HAP-1 (cell line): ENCODE results near the gene POMGNT2.

Experiments used
- DNase-seq, 2 experiments: peaks; one replicate each; pipeline ENCODE4 v3.0.0-alpha.2; 2016 to 2020; ENCODE audit warnings: low spot score in 2 of 2
- H3K27me3 ChIP-seq: fragments of 250-450 bp; sonication (Bioruptor Pico); 2 replicates; pipeline ENCODE4 v1.5.1; 2020; ENCODE audit warnings: low read depth, mild to moderate bottlenecking, moderate library complexity
- H3K36me3 ChIP-seq: fragments of 250-450 bp; sonication (Bioruptor Pico); replicated peaks from 2 replicates; pipeline ENCODE4 v1.5.1; 2020; ENCODE audit warnings: mild to moderate bottlenecking
- H3K4me1 ChIP-seq: fragments of 250-450 bp; sonication (Bioruptor Pico); 2 replicates; pipeline ENCODE4 v1.5.1; 2020; ENCODE audit warnings: mild to moderate bottlenecking
- H3K4me3 ChIP-seq: fragments of 250-450 bp; sonication (Bioruptor Pico); 2 replicates; pipeline ENCODE4 v1.5.1; 2020; ENCODE audit warnings: mild to moderate bottlenecking, moderate library complexity
- H3K9me3 ChIP-seq: fragments of 250-450 bp; sonication (Bioruptor Pico); 2 replicates; pipeline ENCODE4 v1.5.1; 2020; ENCODE audit warnings: mild to moderate bottlenecking, moderate library complexity
- in situ Hi-C: fragments of 300-500 bp; cut with MboI; formaldehyde crosslinking; loops from 3 replicates; pipeline ENCODE4 v1.14.3; 2020; ENCODE audit warnings: low sequenced_read_pairs, inconsistent platforms, mixed read lengths

Gene POMGNT2

GRCh38 chr3:43093974-43094373 is 11.9 kb downstream of the POMGNT2 start:
- Histone ChIP-seq H3K4me1 (no peaks in the 10 kb centered on the region), H3K36me3 (no peaks in the 10 kb centered on the region), H3K9me3 (no peaks in the 10 kb centered on the region), H3K27me3 (no peaks in the 10 kb centered on the region), H3K4me3 (no peak overlapping the region)
- DNase-seq = no peak
- in situ Hi-C loops = no loop called here

GRCh38 chr3:43093006-43093405 is 12.9 kb downstream of the POMGNT2 start:
- no peaks in the 10 kb centered on the region for H3K4me1 ChIP-seq
- no peaks in the 10 kb centered on the region for H3K36me3 ChIP-seq
- no peak overlapping the region for H3K4me3 ChIP-seq
- no peaks in the 10 kb centered on the region for H3K9me3 ChIP-seq
- no peaks in the 10 kb centered on the region for H3K27me3 ChIP-seq
- in situ Hi-C loops = no loop called here
- no peak for DNase-seq

- H3K27me3 ChIP-seq = no peaks in the 10 kb centered on the region
- in situ Hi-C loops = no loop called here
- H3K36me3 ChIP-seq = no peaks in the 10 kb centered on the region
- no peaks in the 10 kb centered on the region for H3K9me3 ChIP-seq
- H3K4me1 ChIP-seq = no peaks in the 10 kb centered on the region
- DNase-seq = no peak
- no peak overlapping the region for H3K4me3 ChIP-seq
Observed at GRCh38 chr3:43091481-43091880, 14.4 kb downstream of the POMGNT2 start.

GRCh38 chr3:43090238-43090637 is 15.6 kb downstream of the POMGNT2 start:
- Histone ChIP-seq H3K4me3 (no peak overlapping the region), H3K9me3 (no peaks in the 10 kb centered on the region), H3K4me1 (no peaks in the 10 kb centered on the region), H3K36me3 (no peaks in the 10 kb centered on the region), H3K27me3 (no peaks in the 10 kb centered on the region)
- DNase-seq = no peak
- in situ Hi-C loops = no loop called here

DNA sequence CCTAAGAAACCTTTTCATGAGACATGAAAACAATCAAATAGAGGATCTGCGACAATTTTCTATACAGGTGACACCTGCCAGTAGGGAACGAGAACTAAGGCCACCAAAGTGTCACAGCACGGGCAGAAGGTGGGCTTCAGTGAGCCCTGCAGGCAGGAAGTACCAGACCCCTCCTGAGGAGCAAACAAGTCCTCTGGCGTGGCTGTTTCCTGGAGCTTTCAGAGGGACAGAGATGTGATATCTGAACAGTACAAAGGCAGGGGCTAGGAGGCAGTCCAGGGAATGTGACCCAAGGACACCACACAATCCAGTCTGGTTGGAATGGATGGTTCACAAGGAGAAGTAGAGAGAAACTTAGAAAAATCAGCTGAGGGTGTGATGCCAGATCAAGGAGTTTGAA is 16.8 kb downstream of the POMGNT2 start:
- in situ Hi-C loops = no loop called here
- Histone ChIP-seq H3K4me3 (no peak overlapping the region), H3K36me3 (no peaks in the 10 kb centered on the region), H3K9me3 (no peaks in the 10 kb centered on the region), H3K27me3 (no peaks in the 10 kb centered on the region), H3K4me1 (no peaks in the 10 kb centered on the region)
- DNase-seq = no peak

DNA sequence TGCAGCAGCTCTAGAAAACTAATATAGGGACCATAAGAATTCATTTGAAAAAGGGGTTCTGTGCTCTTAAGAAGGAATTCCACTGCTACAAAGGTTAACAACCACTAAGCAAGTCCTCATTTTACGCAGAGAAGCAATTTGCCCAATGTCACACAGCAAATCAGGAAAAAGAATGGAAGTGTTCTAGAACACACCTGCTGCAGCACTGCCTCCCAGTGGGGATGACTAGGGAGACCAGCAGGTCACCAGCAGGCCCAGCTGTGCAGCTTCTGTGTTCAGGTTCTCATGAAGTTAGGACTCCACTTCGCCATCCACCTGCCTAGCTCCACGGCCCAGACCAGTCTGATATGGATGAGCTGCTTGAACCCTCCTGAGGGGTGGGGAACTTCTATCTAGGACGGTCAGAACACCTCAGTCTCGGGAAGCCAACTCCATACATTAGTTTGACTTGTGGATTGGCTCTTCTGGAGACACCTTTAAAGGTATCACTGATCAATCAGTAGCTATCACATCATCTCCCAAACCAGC is 18.6 kb downstream of the POMGNT2 start:
- H3K4me1 ChIP-seq = no peaks in the 10 kb centered on the region
- H3K36me3 ChIP-seq = no peaks in the 10 kb centered on the region
- H3K27me3 ChIP-seq = no peaks in the 10 kb centered on the region
- no peak for DNase-seq
- in situ Hi-C loops = no loop called here
- no peak overlapping the region for H3K4me3 ChIP-seq
- H3K9me3 ChIP-seq = no peaks in the 10 kb centered on the region

GRCh38 chr3:43086460-43087165 is 19.3 kb downstream of the POMGNT2 start:
- no peaks in the 10 kb centered on the region for H3K36me3 ChIP-seq
- no peak for DNase-seq
- H3K9me3 ChIP-seq = no peaks in the 10 kb centered on the region
- no peak overlapping the region for H3K4me3 ChIP-seq
- no peaks in the 10 kb centered on the region for H3K4me1 ChIP-seq
- H3K27me3 ChIP-seq = no peaks in the 10 kb centered on the region
- in situ Hi-C loops = no loop called here

DNA sequence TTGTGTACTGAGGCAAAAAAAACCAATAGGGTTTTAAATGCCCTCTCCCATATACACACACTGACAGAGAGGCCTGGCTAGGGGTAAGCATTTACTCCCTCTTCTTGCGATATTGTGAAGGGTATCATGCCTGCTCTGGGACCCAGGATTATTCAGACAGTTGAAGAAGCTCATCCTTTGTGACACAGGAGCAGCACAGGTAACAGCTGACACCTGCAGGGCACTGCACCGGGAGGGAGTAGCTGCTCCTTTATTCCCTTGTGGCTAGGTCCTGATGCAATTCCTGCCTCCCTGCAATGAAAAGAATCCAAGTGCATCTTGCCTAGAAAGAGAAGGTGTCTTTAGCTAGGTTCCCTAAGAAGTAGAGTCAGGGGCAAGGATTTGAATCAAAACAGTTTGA is 23.4 kb downstream of the POMGNT2 start:
- in situ Hi-C loops = no loop called here
- no peak for DNase-seq
- Histone ChIP-seq H3K9me3 (no peaks in the 10 kb centered on the region), H3K4me3 (no peak overlapping the region), H3K27me3 (no peaks in the 10 kb centered on the region), H3K36me3 (peaks cover 8% of the 10 kb centered on the region; the same call in 1 of the 2 replicates), H3K4me1 (no peaks in the 10 kb centered on the region)

- Histone ChIP-seq H3K4me1 (no peaks in the 10 kb centered on the region), H3K27me3 (no peaks in the 10 kb centered on the region), H3K4me3 (no peak overlapping the region), H3K36me3 (peaks cover 8% of the 10 kb centered on the region; the same call in 1 of the 2 replicates), H3K9me3 (no peaks in the 10 kb centered on the region)
- DNase-seq = no peak
- in situ Hi-C loops = no loop called here
Observed at GRCh38 chr3:43081796-43082195, 24.1 kb downstream of the POMGNT2 start.

- in situ Hi-C loops = no loop called here
- H3K27me3 ChIP-seq = no peaks in the 10 kb centered on the region
- no peak overlapping the region for H3K4me3 ChIP-seq
- no peaks in the 10 kb centered on the region for H3K9me3 ChIP-seq
- no peak for DNase-seq
- peaks cover 8% of the 10 kb centered on the region; the same call in 1 of the 2 replicates for H3K36me3 ChIP-seq
- H3K4me1 ChIP-seq = no peaks in the 10 kb centered on the region
Observed at GRCh38 chr3:43080726-43081568, 24.9 kb downstream of the POMGNT2 start.

- H3K9me3 ChIP-seq = no peaks in the 10 kb centered on the region
- H3K4me3 ChIP-seq = no peak overlapping the region
- no peaks in the 10 kb centered on the region for H3K27me3 ChIP-seq
- peaks cover 8% of the 10 kb centered on the region; the same call in 1 of the 2 replicates for H3K36me3 ChIP-seq
- in situ Hi-C loops = no loop called here
- no peak for DNase-seq
- H3K4me1 ChIP-seq = no peaks in the 10 kb centered on the region
Observed at GRCh38 chr3:43079536-43080332, 26.1 kb downstream of the POMGNT2 start.

- Histone ChIP-seq H3K36me3 (peaks cover 8% of the 10 kb centered on the region; the same call in 1 of the 2 replicates), H3K9me3 (no peaks in the 10 kb centered on the region), H3K4me3 (no peak overlapping the region), H3K27me3 (no peaks in the 10 kb centered on the region), H3K4me1 (no peaks in the 10 kb centered on the region)
- in situ Hi-C loops = no loop called here
- no peak for DNase-seq
Observed at GRCh38 chr3:43077707-43078106, 28.2 kb downstream of the POMGNT2 start.

- H3K27me3 ChIP-seq = no peaks in the 10 kb centered on the region
- no peak for DNase-seq
- no peaks in the 10 kb centered on the region for H3K9me3 ChIP-seq
- H3K4me3 ChIP-seq = no peak overlapping the region
- H3K36me3 ChIP-seq = peaks cover 8% of the 10 kb centered on the region; the same call in 1 of the 2 replicates
- H3K4me1 ChIP-seq = no peaks in the 10 kb centered on the region
- in situ Hi-C loops = no loop called here
Observed at GRCh38 chr3:43077261-43077660, 28.6 kb downstream of the POMGNT2 start.
